Measurements from ENCODE around the gene NELL2.
"Not testable (repeated sequence)": the region's sequence is repeated elsewhere in the genome, so short reads cannot be mapped to it uniquely, and the experiment has no call there.

Gene NELL2

DNA sequence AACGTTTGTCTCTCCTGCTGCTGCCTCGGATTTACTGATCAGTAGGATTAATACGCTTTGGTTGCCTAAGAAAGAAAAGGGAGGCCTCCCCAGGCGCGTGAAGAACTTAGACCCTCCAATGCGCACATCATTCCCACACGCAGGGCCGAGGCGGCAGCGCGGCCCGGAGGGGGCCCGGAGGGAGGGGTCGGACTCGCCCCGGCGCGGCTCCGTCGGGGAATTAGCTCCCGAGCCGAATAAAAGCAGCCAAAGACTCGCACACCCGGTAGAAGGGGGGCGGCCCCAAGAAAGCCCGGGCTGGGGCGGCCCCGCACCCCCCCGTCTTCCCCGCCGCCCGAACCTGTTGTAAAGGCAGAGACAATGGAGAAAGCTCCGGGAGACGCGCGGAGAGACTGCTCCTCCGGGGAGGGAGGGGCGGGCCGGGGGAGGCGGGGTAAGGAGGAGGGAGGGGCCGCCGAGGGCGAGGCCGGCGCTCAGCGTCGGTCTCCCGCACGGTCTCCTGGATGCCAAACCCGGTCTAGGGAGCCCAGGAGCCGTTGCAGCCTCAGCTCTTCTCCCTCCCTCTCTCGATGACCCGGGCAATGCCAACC lies at the start of gene NELL2:
TSS of gene NELL2 (minus strand) at position 362 of the 590 bp plus-strand sequence. CDS start 446 bp downstream, outside the sequence.
- no peak for DNase-seq

DNA sequence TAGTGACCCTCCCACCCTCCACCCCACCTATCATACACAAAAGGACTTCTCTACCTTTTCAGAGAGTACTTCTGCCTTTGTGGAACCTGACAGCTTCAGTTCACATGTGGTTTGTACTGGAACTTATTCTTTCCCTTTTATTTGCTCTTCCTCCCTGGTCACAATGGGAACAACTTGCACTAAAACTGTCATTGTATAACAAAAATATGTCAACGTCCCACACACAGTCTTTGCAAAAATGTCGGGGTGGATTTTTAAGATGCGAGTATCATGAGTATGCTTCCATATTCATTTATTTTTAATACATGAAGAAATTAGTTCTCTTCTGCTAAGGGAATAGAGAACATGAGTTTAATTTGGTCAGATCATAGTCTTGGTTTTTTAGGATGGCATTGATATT lies 45.6 kb upstream of the NELL2 start:
- DNase-seq, result no peak

DNA sequence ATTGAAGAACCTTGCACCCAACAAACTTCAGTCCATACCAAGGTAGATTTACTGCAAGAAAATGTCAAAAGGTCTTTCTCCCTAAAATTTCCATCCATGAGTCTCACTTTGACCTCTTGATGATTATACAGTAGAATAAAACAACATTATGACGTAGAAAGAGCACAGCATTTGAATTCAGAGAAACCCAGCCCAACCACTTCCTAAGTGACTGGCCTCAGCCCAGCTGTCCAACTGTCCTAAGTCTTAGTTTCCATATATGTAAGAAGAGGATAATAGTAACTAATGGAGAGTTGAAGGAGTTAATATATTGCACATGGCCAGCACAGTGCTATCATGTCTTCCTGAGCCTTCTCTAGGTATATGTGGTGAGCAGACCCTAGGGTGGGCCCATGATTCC lies 41.0 kb upstream of the NELL2 start:
- no peak for DNase-seq

DNA sequence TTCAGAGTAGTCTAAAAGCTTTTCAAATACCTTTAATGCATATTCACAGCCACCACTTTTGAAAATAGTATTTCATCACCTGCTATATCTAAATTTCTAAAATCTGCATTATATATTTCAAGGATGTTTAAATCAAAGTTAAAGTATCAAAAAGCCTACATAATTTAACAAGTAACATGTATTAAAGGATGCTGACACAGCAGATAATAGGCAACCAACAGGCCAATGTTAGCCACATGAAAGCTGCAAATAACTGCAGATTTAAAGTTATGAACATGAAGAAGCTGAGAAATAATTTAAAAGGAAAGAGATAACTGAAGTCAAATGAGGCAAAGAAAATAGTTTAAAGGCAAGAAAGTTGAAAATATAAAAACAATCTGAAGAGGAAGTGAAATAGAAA lies 39.8 kb upstream of the NELL2 start:
- no peak for DNase-seq

DNA sequence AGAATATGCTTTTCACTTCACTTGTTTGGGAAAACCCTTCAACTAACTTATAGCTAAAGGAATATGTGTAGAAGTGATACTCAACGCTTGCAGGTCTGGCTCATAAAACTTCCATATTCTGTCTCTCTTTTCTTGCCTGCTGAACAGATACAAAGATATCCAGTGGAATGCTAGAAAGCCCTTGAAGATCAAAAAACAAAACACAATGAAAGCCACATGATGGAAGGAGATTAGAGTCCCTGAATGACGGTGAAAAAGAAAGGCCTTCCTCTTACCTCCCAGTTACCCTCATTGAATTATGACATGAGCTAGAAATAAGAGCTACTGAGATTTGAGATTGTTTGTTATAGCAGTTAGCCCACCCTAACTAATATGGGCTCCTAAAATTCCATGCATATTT lies 28.2 kb upstream of the NELL2 start:
- no peak for DNase-seq

DNA sequence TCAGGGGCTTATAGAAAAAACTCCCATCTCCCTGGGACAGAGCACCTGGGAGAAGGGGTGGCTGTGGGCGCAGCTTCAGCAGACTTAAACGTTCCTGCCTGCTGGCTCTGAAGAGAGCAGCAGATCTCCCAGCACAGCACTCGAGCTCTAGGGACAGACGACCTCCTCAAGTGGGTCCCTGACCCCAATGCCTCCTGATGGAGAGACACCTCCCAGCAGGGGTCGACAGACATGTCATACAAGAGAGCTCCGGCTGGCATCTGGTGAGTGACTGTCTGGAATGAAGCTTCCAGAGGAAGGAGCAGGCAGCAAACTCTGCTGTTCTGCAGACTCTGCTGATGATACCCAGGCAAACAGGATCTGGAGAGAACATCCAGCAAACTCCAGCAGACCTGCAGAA lies 22.0 kb upstream of the NELL2 start:
- DNase-seq, result not testable (repeated sequence)

DNA sequence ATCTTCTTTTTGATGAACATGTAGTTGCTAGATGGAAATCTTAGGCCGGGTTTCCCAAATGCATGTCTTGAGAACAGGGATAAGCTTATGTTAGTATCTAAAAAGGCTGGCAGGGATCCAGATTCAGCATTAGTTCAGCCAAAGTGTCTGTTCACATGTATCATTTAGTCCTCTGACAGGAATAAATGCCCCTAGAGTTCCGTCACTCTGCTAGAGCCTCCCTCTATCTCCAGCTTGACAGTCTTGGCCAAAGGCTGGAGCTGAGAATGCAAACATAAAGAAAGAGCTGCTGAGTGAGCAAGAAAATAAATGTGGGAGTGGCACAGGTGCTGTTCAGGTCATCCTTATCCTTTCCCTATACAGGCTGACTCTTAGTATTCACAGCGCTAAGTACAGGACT lies 13.8 kb upstream of the NELL2 start:
- no peak for DNase-seq

DNA sequence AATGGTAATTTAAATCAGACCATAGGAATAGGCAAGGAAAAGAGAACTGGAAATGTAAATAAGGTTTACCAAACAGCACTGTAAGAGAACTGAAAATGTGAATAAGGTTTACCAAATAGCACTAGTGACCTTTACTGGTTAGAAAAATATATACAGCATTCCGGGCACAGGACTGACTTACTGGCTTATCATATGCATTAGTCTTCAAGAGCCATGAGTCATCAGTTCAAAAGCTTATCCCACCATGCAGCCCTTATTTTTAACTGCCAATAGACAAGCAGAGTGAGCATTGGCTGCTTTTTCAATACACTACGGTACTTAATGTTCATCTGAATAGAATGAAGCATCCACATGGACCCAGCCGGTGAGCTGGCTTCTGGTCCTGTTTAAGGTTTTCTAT lies 13.0 kb upstream of the NELL2 start:
- no peak for DNase-seq

DNA sequence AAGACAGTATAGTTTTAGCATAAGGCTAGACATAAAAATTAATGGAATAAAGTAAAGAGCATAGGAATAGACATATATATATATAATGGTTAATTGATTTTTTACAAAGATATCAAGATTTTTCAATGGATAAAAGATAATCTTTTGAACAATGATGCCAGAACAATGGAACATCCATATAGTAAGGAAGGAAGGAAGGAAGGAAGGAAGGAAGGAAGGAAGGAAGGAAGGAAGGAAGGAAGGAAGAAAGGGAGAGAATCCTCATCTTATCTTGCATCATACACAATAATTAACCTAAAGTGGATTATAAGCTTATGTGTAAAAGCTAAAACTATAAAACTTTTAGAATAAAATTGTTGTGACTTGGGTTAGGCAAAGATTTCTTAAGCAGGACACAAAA lies 9.8 kb upstream of the NELL2 start:
- no peak for DNase-seq

DNA sequence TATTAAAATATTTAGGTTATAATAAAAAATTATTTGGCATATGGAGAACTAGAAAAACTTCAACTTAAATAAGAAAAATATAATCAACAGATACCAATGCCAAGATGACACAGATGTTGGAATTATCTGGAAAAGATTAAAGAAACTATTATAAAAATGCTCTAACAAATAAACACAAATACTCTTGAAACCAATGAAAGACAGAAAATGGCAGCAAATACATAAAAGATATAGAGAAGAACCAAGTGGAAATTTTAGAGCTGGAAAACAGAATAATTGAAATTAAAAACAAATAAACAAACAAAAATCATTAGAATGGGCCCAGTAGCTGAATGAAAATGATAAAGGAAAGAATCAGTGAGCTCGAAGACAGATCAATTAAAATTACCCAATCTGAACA lies 5.1 kb upstream of the NELL2 start:
- DNase-seq, result no peak

DNA sequence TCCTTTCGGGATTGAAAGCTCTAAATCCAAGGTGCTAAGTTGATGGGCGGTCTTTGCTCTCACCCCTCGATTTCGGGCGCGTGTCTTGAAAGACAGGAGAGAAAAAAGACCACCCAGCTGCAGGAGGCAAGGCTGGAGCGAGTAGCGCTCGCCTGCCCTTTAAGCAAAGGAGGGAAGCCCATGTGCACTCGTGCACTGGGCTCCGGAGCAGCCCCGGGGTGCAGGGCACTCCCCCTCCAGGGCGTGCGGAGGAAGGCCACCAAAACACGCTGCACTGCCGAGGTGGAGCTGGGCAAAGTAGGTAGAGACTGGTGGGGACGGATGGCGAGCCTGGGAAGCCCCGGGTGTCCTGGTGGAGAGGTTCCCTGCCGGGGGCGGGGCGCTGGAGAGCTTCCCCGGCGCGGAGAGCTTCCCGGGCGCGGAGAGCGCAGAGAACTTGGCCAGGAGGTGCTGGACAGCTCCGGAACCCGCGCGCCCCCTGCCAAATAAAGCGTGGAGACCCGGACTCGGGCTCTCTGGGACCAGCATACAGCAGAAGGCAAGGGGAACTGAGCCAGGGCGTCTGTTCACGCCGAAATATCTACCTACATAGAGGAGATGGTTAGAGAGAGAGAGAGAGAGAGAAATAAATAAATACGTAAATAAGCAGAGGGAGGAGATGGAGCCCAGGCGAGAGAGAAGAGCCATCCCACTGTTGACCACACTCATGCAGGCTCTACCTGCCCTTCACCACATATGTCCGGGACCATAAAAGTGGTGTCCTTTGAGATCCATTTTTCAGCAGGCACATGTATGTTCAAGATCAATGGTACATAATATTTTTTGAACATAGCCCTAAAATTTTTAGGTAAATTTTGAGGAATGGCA lies 662 bp upstream of the NELL2 start:
- no peak for DNase-seq

DNA sequence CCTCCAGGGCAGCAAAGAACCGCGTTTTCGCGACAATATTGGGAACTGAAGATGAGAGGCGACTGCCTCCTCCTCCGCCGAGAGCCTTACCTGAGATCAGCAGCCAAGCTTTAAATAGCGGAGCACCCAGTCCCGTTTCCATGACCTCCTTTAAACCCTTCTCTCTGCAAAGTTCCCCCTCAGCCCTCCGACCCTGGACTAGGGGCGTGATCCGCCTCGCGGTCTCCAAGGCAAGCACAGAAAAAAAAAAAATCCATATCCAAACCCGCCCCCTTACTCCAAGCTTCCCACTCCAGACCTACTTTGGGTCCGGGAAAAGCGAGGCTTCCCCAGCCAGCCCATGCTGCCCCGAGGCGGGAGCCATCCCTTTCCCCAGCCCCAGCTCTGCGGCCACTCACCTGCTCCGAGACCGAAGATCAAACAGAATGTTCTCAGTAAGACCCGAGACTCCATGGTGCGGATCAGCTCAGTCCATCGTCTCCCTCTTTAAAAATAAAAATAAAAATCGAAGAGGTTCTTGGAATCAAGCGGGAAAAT lies 630 bp downstream of the NELL2 start:
- DNase-seq, result no peak

DNA sequence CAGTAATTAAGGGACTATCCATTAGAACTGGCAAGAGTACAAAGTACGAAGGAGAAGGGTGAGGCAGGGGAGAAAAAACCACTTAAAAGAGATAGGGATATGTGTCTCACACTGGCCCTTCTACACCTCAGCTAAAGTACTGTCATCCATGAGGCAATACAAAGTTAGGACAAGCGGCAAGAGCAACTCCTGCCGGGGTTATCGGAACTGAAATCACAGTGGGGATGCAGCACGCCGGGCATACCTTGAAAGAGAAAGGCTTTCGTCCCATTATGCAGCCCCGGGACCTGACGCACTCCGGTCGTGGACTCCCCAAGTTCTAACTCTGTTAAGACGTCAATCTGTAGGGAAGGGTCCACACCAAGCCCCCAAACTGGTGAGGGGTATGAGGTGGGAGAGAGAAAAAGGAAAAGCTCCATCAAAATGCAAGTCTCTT lies 1.1 kb downstream of the NELL2 start:
- DNase-seq, result no peak

DNA sequence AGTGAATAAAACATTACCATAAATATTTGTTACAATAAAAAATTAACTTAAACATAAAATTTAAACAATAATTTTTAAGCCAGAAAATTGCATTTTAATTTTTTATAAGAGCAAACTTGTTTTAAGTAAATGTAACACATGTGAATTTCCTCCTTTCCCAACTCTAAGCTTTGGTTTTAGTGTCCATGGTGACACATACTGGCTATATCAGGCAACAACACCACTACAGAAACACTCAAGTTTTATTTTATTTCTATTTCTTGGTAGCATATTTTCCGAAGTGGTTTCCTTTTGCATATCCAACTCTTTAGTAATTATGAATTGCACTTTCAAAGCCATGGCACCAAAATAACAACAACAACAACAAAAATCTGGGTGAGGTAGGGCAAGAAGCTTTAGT lies 2.2 kb downstream of the NELL2 start:
- DNase-seq, result no peak

DNA sequence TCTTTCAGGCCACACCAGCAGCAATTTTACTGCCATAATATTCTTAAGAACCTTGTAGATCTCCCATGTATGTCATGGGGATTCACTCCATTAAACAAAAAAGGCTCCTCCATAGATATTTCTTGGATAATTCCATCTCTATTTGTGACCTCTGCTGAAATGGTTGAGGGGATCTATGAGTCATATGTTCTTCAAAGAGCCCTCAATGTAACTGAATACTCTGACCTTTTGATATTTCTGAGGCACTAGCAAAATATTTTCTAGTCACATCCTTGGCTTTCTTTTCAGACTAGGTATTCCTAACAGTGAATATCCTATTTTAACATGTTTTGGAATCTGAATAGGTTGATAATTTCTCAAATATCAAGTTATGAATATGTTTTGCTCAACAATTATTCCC lies 6.6 kb downstream of the NELL2 start:
- DNase-seq, result no peak

DNA sequence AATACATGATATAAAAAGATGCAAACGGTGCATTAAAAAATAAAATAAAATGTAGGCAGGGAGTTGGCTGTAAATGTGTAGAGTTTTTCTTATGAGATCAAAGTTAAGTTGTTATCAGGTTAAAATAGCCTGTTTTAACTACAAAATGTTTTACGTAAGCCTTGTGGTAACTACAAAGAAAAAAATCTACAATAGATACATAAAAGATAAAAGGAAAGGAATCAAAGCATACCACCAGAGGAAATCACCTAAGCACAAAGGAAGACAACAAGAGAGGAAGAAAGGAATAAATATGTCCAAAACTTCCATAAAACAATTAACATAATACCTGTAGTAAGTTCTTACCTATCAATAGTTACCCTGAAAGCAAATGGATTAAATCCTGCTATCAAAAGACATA lies 12.2 kb downstream of the NELL2 start:
- DNase-seq, result no peak

DNA sequence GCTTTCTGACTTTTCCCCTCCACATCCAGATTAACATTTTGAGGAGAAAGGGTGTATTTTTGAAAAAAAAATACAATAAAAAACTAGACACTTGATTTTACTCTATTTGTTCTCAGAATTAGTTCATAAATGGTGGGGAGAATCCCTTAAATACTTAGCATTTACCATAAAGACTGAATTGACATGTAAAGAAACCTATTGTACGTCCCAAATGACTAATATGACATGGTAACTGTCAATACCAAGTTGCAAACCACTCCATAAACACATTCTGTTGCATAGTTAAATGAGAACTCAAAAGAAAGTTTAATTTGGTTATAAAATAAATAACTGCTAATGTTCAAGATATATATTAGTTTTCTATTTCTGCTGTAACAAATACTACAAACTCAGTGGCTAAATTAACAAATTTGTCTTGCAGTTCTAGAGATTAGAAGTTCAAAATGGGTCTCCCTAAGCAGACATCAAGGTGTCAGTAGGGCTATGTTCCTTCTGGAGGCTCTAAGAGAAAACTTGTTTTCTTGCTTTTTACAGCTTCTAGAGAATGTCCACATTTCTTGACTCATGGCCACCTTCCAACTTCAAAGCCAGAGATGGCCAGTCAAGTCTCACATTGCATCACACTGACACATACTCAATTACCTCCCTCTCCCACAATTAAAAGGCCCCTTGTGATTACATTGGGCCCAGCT lies 16.0 kb downstream of the NELL2 start:
- no peak for DNase-seq

DNA sequence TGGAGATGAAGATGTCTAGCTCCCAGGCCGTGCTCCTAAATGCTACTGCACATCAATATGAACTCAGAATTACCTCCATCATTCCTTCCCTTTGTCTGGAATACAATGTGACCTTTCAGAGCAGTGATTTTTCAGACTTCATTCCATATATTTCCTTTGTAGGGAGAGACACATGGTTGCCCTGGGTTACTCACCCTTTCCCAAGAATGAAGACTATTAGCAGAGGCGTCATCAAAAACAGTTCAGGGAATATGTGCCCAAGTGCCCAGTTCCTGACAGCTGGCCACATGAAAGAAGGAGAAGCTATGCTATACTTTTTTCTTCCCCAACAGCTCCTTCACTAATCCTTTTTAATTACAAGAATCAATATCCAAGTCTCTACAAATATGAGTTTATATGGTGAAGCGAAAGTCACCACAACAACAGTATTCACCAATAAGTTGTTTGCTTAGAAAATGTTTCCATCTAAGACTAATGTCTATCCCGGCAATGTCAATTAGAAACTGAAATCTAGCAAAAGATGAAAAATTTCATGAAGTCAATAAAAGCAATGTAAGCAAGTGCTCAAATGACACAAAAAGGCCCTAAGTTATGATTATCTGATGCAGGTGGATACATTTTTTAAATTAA lies 17.8 kb downstream of the NELL2 start:
- no peak for DNase-seq

DNA sequence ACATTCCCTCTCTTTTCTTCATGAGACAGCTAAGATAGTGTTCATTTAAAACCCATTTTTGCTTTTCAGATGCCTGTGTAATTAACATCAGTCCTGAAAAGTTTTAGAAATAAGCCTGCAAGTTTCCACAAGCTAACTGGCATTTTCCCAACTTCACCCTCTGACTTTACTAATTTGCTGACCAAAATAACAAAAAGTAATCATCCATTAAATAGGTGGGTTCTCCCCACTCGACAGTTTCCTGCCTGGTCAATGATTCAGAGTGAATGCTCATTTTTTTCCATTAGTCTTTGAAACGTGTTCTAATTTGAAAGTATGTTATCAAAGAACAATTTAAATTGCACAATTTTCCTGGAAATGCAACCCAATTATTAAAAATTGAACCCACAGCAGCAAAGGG lies 23.6 kb downstream of the NELL2 start:
- DNase-seq, result no peak

DNA sequence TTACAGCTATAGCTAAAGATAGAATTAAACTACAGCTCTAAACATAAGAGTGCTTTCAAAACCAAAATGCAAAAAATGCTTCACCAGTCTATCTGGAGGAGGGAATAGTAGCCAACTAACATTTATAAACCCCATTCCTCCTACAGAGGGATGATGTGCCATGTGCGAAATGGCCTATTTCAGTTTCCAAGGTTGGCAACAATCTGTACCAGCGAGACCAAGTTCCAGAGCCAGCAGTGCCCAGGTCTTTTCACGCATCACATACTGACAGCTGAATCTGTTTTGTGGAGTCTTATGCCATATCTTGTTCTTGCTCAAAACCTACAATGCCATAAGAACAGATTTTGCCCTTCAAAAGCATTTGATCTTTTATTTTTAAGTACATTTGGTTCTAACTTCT lies 24.5 kb downstream of the NELL2 start:
- DNase-seq, result no peak

DNA sequence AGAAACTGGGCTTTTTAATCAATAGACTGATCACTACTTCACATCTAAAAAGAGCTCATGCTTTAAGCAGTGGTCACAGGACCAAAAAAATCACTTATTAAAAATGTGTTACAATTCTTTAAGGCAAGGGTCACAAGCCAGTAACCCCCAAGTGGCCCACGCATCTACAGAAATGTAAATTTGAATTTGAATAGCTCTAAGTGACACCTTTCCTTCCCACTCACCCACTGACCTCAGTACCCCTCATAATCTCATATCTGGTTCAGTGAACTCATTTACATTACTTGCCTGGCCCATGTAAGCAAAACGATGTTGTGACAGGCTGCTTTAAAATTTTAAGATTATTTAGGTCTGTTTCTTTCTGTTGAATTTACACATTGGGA lies 27.4 kb downstream of the NELL2 start:
- DNase-seq, result no peak

DNA sequence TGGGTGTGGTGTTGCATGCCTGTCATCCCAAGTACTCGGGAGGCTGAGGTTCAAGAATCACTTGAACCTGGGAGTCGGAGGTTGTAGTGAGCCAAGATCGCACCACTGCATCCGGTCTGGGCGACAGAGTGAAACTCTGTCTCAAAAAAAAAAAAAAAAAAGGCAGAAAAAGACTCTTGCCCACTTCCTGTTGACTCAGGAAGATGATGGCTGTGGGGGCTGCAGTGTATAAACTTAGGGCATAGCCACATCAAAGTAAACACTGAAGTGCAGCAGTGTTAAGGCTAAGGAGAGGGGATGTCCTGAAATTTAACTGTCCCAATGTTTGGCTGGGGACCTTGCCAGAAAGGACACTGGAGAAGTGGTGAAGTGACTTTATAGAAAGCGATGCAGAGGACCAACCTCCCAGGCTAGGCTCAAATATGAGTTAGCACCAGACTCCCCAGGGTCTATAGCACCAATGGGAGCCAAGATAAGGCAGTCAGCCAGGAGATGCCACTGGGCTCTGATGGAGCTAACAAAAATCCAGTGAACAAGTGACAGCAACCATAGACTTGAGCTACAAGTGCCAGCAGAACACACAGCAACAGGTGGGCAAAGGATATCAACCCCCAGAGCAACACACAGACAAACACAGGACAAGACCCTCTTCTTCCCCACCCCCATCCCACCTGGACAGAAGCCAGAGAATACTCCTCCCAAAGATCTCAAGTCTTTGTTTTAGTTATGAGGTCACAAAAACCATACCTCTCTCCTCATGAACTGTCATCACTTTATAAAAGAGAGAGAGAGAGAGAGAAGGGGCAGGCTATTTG lies 28.0 kb downstream of the NELL2 start:
- DNase-seq, result no peak

DNA sequence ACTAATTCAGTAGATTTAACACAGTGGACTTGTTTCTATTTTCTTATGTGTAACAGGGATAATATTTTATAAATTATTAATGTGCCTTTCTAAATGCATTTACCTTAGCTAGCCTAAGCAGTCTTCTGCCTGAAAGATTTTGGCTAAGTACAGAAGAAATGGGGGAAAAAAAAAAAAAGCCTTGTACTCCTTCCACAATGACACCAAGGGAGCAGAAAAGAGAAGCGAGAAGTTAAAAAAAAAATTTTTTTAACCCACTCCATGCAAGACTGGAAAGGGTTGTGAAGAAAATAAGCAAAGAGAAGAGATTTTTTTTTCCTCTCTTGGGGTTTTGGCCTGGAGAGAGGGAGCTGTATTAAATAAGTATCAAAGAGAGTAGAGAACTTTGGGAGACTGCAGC lies 28.7 kb downstream of the NELL2 start:
- no peak for DNase-seq
